ENCODE results near the gene EN1. TPM values are rescaled to one million over a fixed set of nuclear protein-coding genes. Genes with fewer than 3 reads are reported as not detected.

The EN1 gene
- total RNA-seq, 1 experiment from 2014 or later = not detected

DNA sequence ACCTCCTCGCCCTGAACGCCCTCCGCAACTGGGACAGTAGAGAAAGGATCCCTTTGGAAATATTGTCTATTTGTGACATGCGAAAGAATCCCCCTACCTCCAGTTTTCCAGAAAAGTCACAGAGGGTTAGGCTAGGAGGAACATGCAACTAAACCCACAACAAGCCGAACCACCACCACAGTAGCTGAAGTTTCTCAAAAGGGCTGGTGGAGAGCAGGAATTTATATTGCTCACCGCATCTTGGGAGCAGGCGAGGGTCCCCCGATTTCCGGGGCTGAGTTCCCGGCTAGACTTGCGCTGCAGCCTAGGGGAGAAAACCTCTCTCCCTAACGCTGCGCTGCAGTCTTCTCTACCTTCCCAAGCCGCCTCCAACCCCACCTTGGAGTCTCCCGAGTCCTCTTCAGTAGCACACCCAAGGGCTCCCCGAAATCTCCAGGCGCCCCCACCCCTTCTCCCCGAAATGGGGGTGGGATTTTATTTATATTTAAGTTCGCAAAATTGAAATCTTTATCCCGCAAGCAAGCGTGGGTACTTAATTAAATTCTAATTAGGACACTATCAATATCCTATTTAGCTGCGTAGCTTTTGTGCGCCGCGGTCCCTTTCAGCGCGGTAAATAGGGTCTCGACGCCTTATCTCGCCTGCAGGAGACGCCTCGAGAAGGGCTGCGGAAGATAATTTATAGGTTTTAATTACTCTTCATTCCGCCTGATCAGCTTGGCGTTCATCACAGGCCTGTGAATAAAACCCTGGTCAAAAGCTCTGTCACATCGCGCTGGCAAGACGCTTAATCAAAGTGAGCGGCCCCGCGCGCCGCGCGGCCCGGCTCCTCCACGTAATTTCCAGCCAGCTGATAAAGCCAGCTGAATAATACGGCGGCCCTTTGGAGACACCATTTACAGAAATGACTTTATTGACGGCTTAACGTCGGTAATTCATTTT is 2.0 kb upstream of the EN1 start:
- RAD21 ChIA-PET (ENCODE audit: low non-redundant PET in 1 of 2, low total read pairs in 2 of 2, uncharacterized antibody in 2 of 2, unreplicated experiment in 2 of 2) = no interaction called here
- TF ChIP-seq YY1 (IDR thresholded peaks at IDR 0.05; ENCODE audit: extremely low read depth, insufficient replicate concordance, low read depth, low read length) = no peak
- no peak for TF ChIP-seq EGR1 (IDR thresholded peaks at IDR 0.05; ENCODE audit: low read depth)
- TF ChIP-seq ZNF274 (IDR thresholded peaks at IDR 0.05; ENCODE audit: low read depth, low read length) = no peak
- no peak for TF ChIP-seq FOSL1 (IDR thresholded peaks at IDR 0.05; ENCODE audit: low read depth)
- no peak for TF ChIP-seq ZFX (IDR thresholded peaks at IDR 0.05)
- TF ChIP-seq EZH2 (IDR thresholded peaks at IDR 0.05) = no peak
- TF ChIP-seq REST (IDR thresholded peaks at IDR 0.05; ENCODE audit: low read depth) = no peak
- TF ChIP-seq CTCF (IDR thresholded peaks at IDR 0.05 in 2 of 3, conservative IDR thresholded peaks at IDR 0.05 in 1 of 3; ENCODE audit: borderline replicate concordance in 1 of 3, insufficient read depth in 1 of 3, low read depth in 2 of 3, low read length in 2 of 3) = no peak
- no peak for TF ChIP-seq JUND (IDR thresholded peaks at IDR 0.05)
- TF ChIP-seq POLR2A (IDR thresholded peaks at IDR 0.05; ENCODE audit: borderline replicate concordance, extremely low read depth, insufficient read depth, insufficient read length) = no peak
- no peak for TF ChIP-seq SIN3A (IDR thresholded peaks at IDR 0.05; ENCODE audit: low read depth)
- TF ChIP-seq EZH2phosphoT487 (IDR thresholded peaks at IDR 0.05; ENCODE audit: borderline replicate concordance) = no peak
- TF ChIP-seq ATF3 (IDR thresholded peaks at IDR 0.05) = no peak
- TF ChIP-seq CBX3 (IDR thresholded peaks at IDR 0.05; ENCODE audit: low read depth) = no peak
- H3K9ac ChIP-seq (ENCODE audit: low read length) = no peak overlapping the region
- H3K9me3 ChIP-seq (ENCODE audit: control insufficient read depth in 1 of 2, insufficient read depth in 1 of 2, low read depth in 1 of 2, low read length in 2 of 2) = no peaks in the 10 kb centered on the region
- H3K4me2 ChIP-seq (ENCODE audit: low read length) = no peak overlapping the region
- no TSS peak for BruUV-seq (replicated peaks)
- POLR2A ChIA-PET = no interaction called here
- no peaks in the 10 kb centered on the region for H3K79me2 ChIP-seq (ENCODE audit: insufficient read depth, low read length)
- no peak overlapping the region for H2AFZ ChIP-seq (ENCODE audit: low read depth, low read length, poor library complexity, severe bottlenecking)
- no peaks in the 10 kb centered on the region for H3K4me1 ChIP-seq (ENCODE audit: control insufficient read depth in 1 of 2, insufficient read depth in 2 of 2, low read length in 2 of 2)
- no peaks in the 10 kb centered on the region for H3K9me2 ChIP-seq (ENCODE audit: insufficient read depth)
- no peaks in the 10 kb centered on the region for H3K27me3 ChIP-seq (ENCODE audit: insufficient read depth, low read length)
- ATAC-seq (no peak), DNase-seq (ENCODE audit: low read depth, low spot score) (no peak)
- intact Hi-C loops (cut with micrococcal nuclease) = no loop called here
- no peak overlapping the region for H3K4me3 ChIP-seq (replicated peaks in 1 of 2; ENCODE audit: low read depth in 1 of 2, low read length in 2 of 2)
- H3K27ac ChIP-seq (ENCODE audit: low read depth, low read length) = no peak overlapping the region
- H3K36me3 ChIP-seq (ENCODE audit: control insufficient read depth in 1 of 2, insufficient read depth in 2 of 2, low read length in 2 of 2) = no peaks in the 10 kb centered on the region
- no peaks in the 10 kb centered on the region for H4K20me1 ChIP-seq (ENCODE audit: insufficient read depth)
- CTCF ChIA-PET = no interaction called here
